Measurements from ENCODE around the gene EVA1A. TPM values are rescaled to one million over a fixed set of nuclear protein-coding genes. Genes with fewer than 3 reads are reported as not detected.

The EVA1A gene
- total and polyA plus RNA-seq, 2 of the 8 experiments (the other 6 are each of a cell fraction or from before 2014, with no cell fraction given): 2.4 to 4.3 TPM

DNA sequence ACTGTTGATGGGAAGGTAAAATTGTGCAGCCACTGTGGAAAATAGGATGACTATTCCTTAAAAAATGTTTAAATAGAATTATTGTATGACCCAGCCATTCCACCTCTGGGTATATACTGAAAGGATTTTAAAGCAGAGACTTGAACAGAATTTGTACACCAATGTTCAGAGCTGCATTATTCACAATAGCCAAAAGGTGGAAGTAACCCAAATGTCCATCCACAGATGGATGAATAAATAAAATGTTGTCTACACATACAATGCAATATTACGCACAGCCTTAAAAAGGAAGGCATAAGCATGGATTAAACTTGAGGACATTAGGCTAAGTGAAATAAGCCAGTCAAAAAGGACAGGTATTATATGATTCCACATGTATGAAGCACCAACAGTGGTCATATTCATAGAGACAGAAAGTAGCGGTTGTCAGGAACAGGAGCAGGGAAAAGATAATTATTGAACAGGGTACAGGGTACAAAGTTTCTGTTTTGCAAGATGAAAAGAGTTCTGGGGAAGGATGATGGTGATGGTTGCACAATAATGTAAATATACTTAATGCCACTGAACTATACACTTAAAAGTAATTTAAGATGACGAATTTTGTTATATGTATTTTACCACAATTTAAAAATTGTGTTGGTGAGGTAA, 39.4 kb downstream of the EVA1A start (continued):
- TF ChIP-seq RAD21 (IDR thresholded peaks at IDR 0.05 in 1 of 2, conservative IDR thresholded peaks at IDR 0.05 in 1 of 2; ENCODE audit: low read depth in 2 of 2, low read length in 2 of 2) (no peak), SP4 (IDR thresholded peaks at IDR 0.05; ENCODE audit: low read length) (no peak), HDAC6 (IDR thresholded peaks at IDR 0.05; ENCODE audit: low read depth, low read length) (no peak), CREB1 (IDR thresholded peaks at IDR 0.05) (no peak), CHD2 (IDR thresholded peaks at IDR 0.05; ENCODE audit: low read length) (no peak), BRCA1 (IDR thresholded peaks at IDR 0.05; ENCODE audit: low read depth, low read length) (no peak), PHF8 (conservative IDR thresholded peaks at IDR 0.05; ENCODE audit: low read depth, low read length) (no peak)

Data from H1 (cell line).